AG04450 (cell line): ENCODE measurements around the gene GAL3ST3. TPM values are rescaled to one million over a fixed set of nuclear protein-coding genes. Genes with fewer than 3 reads are reported as not detected.

ENCODE experiments used
- CTCF ChIA-PET: fragments of 300-600, 350-600 bp; formaldehyde crosslinking; extraction: SDS; loops from one replicate; lab custom pipeline; 2022; ENCODE audit warnings: antibody characterized with exemption, inconsistent platforms; lab: Charles Lee
- POLR2A ChIA-PET: fragments of 350-600 bp; formaldehyde crosslinking; extraction: SDS; loops from one replicate; lab custom pipeline; 2021; ENCODE audit warnings: antibody characterized with exemption, inconsistent platforms; lab: Yijun Ruan, JAX
- DNase-seq: peaks from one replicate; pipeline ENCODE4 v3.0.0-alpha.2; 2011; ENCODE audit warnings: low read depth, low spot score
- H3K27ac ChIP-seq: one replicate; pipeline ENCODE4 v1.5.1; 2012; ENCODE audit warnings: low read depth, low read length, control low read depth
- H3K27me3 ChIP-seq: one replicate; pipeline ENCODE4 v1.6.0; 2012; ENCODE audit warnings: low read length; ENCODE audit not compliant: control insufficient read depth, insufficient read depth
- H3K4me3 ChIP-seq: 2 replicates; pipeline ENCODE4 v1.5.1; 2011; ENCODE audit warnings: mild to moderate bottlenecking, low read depth, low read length, control low read depth
- H3K9me3 ChIP-seq: 2 replicates; pipeline ENCODE4 v1.5.1; 2012; ENCODE audit warnings: low read length; ENCODE audit not compliant: control insufficient read depth, insufficient read depth
- CTCF ChIP-seq: IDR thresholded peaks from 2 replicates; pipeline ENCODE4 v1.5.1; 2011; ENCODE audit warnings: low read depth, low read length, control low read depth, inconsistent platforms
- polyA plus RNA-seq: library from polyadenylated mRNA; depleted of rRNA; stranded (reverse); fragments of >200 nt; gene quantifications from 2 replicates; pipeline ENCODE4 v1.2.3, GENCODE V29; 2011

GAL3ST3 gene
- polyA plus RNA-seq, 1 experiment, result 0.11 TPM

- no peak for DNase-seq
- POLR2A ChIA-PET, result no interaction called here
- peaks cover 12% of the 10 kb centered on the region for H3K9me3 ChIP-seq
- peaks cover 9% of the 10 kb centered on the region for H3K27me3 ChIP-seq
- H3K27ac ChIP-seq, result no peak overlapping the region
- TF ChIP-seq CTCF, result no peak
- CTCF ChIA-PET, result interaction anchor here (0.9 to 5.6 kb wide), 4 partner anchors 12 to 159 kb away, joined by 4 to 48 read pairs (median 10); partner anchors contain the start of gene FIBP
- no peak overlapping the region for H3K4me3 ChIP-seq
Measured at GRCh38 chr11:66046901-66047300, 2.1 kb downstream of the GAL3ST3 start.

GRCh38 chr11:66045177-66045639, 3.8 kb downstream of the GAL3ST3 start:
- ChIA-PET POLR2A (interaction anchor here (0.6 to 1.0 kb wide), 3 partner anchors 16 to 244 kb away, joined by 3 read pairs; partner anchors contain the start of gene YIF1A), CTCF (interaction anchor here (0.6 to 5.6 kb wide), 31 partner anchors 10 to 344 kb away, joined by 3 to 48 read pairs (median 3); partner anchors contain the start of genes CATSPER1, CST6 and FIBP)
- TF ChIP-seq CTCF, result peak; percentile 91
- H3K27me3 ChIP-seq, result peaks cover 9% of the 10 kb centered on the region
- no peak overlapping the region for H3K27ac ChIP-seq
- no peak overlapping the region for H3K4me3 ChIP-seq
- no peak for DNase-seq
- peaks cover 12% of the 10 kb centered on the region for H3K9me3 ChIP-seq

- peaks cover 12% of the 10 kb centered on the region for H3K9me3 ChIP-seq
- DNase-seq, result no peak
- ChIA-PET POLR2A (interaction anchor here (0.6 to 1.0 kb wide), 2 partner anchors 44 to 244 kb away, joined by 3 read pairs; partner anchors contain the start of gene YIF1A), CTCF (interaction anchor here (0.6 to 5.6 kb wide), 21 partner anchors 8 to 333 kb away, joined by 3 to 48 read pairs (median 4); partner anchors contain the start of genes CATSPER1, FIBP and SF3B2)
- no peak for TF ChIP-seq CTCF
- H3K4me3 ChIP-seq, result no peak overlapping the region
- H3K27ac ChIP-seq, result no peak overlapping the region
- peaks cover 9% of the 10 kb centered on the region for H3K27me3 ChIP-seq
Measured at GRCh38 chr11:66044757-66045156, 4.2 kb downstream of the GAL3ST3 start.

- TF ChIP-seq CTCF, result no peak
- no peak overlapping the region for H3K4me3 ChIP-seq
- H3K9me3 ChIP-seq, result peaks cover 12% of the 10 kb centered on the region
- POLR2A ChIA-PET, result interaction anchor here (0.6 kb wide), 1 partner anchor 41 kb away, joined by 6 read pairs; the partner anchor contains the start of genes BANF1 and EIF1AD
- no peak for DNase-seq
- no peak overlapping the region for H3K27ac ChIP-seq
- CTCF ChIA-PET, result interaction anchor here (0.7 to 5.6 kb wide), 6 partner anchors 8 to 26 kb away, joined by 3 to 48 read pairs (median 4); partner anchors contain the start of gene SF3B2
- peaks cover 15% of the 10 kb centered on the region for H3K27me3 ChIP-seq
Measured at GRCh38 chr11:66042996-66043906, 5.7 kb downstream of the GAL3ST3 start.
